HepG2 (cell line): ENCODE measurements around the gene PMIS2. TPM values are rescaled to one million over a fixed set of nuclear protein-coding genes. Genes with fewer than 3 reads are reported as not detected.

Source experiments
- ARNTL ChIP-seq: sonication (generic); formaldehyde crosslinking; IDR thresholded peaks from 2 replicates; pipeline ENCODE4 v1.4.0; 2020; ENCODE audit warnings: mild to moderate bottlenecking, missing genetic modification reagents
- KMT2B ChIP-seq: IDR thresholded peaks from 2 replicates; pipeline ENCODE4 v1.6.1; 2016; ENCODE audit warnings: missing genetic modification reagents, missing compliant biosample characterization
- PCBP2 ChIP-seq: fragments of 200-400 bp; formaldehyde crosslinking; optimal IDR thresholded peaks from 2 replicates; pipeline ENCODE3; 2018; ENCODE audit warnings: low read length, low read depth; ENCODE audit not compliant: poor library complexity, severe bottlenecking
- RELA ChIP-seq: sonication (generic); formaldehyde crosslinking; IDR thresholded peaks from 2 replicates; pipeline ENCODE4 v1.4.0; 2020; ENCODE audit warnings: missing genetic modification reagents
- ZMYM4 ChIP-seq: sonication (generic); formaldehyde crosslinking; IDR thresholded peaks from 2 replicates; pipeline ENCODE4 v1.8.1; 2023; ENCODE audit warnings: mild to moderate bottlenecking, missing genetic modification reagents
- ZNF878 ChIP-seq: sonication (generic); formaldehyde crosslinking; IDR thresholded peaks from 2 replicates; pipeline ENCODE4 v1.8.1; 2023; ENCODE audit warnings: mild to moderate bottlenecking, missing genetic modification reagents, moderate library complexity
- polyA plus RNA-seq, 8 experiments: library from polyadenylated mRNA; depleted of rRNA in 3 of 8; stranded (reverse) in 7 of 8; unstranded in 1 of 8; fragments of >200 nt; fragmentation: Illumina TruSeq in 4 of 8; extraction: Trizol in 4 of 8; gene quantifications; 2 replicates each; pipeline versions ENCODE4 v1.2.1 to v1.2.3, GENCODE V29; 2011 to 2016; ENCODE audit warnings: low read depth in 4 of 8, missing spikeins in 1 of 8, mixed read lengths in 1 of 8; ENCODE audit not compliant: insufficient read depth in 1 of 8
- total RNA-seq, 5 experiments: library from RNA; depleted of rRNA; stranded (reverse); fragments of >200 nt; fragmentation: Illumina TruSeq; extraction: Trizol; gene quantifications; 2 replicates each; pipeline ENCODE4 v1.2.3, GENCODE V29; 2016; ENCODE audit warnings: low read depth in 1 of 5
- TF ChIP-seq, protein P1 (sequence below): sonication (generic); formaldehyde crosslinking; IDR thresholded peaks from 2 replicates; pipeline ENCODE4 v1.4.0; 2020; ENCODE audit warnings: mild to moderate bottlenecking, missing genetic modification reagents
- TF ChIP-seq, protein P2 (sequence below): sonication (generic); formaldehyde crosslinking; IDR thresholded peaks from 2 replicates; pipeline ENCODE4 v1.8.0; 2022; ENCODE audit warnings: mild to moderate bottlenecking, missing genetic modification reagents; ENCODE audit not compliant: insufficient replicate concordance
- TF ChIP-seq, protein P3 (sequence below), 2 experiments: sonication (generic) in 1 of 2; formaldehyde crosslinking in 1 of 2; IDR thresholded peaks; 2 replicates each; pipeline versions ENCODE4 v1.5.1 to v1.6.1; 2011 to 2020; ENCODE audit warnings: borderline replicate concordance in 1 of 2, low read depth in 1 of 2, low read length in 1 of 2, mild to moderate bottlenecking in 1 of 2, missing genetic modification reagents in 1 of 2, moderate library complexity in 1 of 2
- TF ChIP-seq, protein P4 (sequence below): sonication (generic); formaldehyde crosslinking; IDR thresholded peaks from 2 replicates; pipeline ENCODE4 v1.5.0; 2020; ENCODE audit warnings: mild to moderate bottlenecking, missing genetic modification reagents, borderline replicate concordance

The PMIS2 gene
- total and polyA plus RNA-seq, 2 of the 13 experiments (the other 11 are each of a cell fraction or from before 2014, with no cell fraction given): not detected

DNA sequence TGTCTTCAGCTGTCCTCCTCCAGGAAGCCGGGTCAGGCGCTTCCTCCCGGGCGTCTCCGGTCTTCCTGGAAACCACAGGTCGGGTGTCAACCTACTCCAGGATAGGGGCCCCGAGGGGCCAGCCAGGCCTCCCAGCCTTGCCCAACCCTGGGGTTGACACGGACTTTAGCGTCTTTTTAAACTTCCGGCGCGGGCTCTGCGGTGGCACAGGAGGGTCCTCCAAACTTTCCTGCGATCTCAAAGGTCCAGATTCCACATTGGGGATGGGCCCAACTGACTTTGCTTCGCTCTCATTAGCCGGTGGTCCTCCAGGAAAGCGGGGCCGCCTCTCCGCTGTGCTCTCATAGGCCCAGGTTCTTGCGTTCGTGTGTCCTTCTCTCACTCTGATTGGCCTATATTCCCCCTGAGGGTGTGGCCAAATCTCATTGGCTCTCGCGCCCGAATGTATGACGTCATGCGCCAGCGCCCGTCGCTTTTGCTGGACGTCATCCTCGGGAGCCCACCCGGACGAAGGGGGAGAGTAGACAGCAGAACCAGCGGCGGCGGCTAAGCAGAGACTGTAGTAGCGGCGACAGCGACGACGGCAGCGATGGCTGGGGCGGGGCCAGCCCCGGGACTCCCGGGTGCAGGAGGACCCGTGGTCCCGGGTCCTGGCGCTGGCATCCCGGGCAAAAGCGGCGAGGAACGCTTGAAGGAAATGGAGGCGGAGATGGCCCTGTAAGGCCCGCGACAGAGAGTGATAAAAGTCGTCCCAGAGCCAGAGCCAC, 42.8 kb downstream of the PMIS2 start, which contains the start of gene RBM42 (continued):
- TF ChIP-seq, protein P1, sequence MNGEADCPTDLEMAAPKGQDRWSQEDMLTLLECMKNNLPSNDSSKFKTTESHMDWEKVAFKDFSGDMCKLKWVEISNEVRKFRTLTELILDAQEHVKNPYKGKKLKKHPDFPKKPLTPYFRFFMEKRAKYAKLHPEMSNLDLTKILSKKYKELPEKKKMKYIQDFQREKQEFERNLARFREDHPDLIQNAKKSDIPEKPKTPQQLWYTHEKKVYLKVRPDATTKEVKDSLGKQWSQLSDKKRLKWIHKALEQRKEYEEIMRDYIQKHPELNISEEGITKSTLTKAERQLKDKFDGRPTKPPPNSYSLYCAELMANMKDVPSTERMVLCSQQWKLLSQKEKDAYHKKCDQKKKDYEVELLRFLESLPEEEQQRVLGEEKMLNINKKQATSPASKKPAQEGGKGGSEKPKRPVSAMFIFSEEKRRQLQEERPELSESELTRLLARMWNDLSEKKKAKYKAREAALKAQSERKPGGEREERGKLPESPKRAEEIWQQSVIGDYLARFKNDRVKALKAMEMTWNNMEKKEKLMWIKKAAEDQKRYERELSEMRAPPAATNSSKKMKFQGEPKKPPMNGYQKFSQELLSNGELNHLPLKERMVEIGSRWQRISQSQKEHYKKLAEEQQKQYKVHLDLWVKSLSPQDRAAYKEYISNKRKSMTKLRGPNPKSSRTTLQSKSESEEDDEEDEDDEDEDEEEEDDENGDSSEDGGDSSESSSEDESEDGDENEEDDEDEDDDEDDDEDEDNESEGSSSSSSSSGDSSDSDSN (CRISPR knock-in tag): peak; percentile 24; the same call in 1 of the 2 replicates
- TF ChIP-seq ZNF878 (0 out of 2 replicates have a peak, but pooled peaks have one; percentile 48), KMT2B (CRISPR knock-in tag) (peak; percentile 93), PCBP2 (no peak), ZMYM4 (CRISPR knock-in tag) (peak; percentile 98), RELA (CRISPR knock-in tag) (no peak), ARNTL (CRISPR knock-in tag) (no peak)
- TF ChIP-seq, protein P2, sequence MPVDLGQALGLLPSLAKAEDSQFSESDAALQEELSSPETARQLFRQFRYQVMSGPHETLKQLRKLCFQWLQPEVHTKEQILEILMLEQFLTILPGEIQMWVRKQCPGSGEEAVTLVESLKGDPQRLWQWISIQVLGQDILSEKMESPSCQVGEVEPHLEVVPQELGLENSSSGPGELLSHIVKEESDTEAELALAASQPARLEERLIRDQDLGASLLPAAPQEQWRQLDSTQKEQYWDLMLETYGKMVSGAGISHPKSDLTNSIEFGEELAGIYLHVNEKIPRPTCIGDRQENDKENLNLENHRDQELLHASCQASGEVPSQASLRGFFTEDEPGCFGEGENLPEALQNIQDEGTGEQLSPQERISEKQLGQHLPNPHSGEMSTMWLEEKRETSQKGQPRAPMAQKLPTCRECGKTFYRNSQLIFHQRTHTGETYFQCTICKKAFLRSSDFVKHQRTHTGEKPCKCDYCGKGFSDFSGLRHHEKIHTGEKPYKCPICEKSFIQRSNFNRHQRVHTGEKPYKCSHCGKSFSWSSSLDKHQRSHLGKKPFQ (CRISPR knock-in tag): peak; percentile 49
- TF ChIP-seq, protein P3, sequence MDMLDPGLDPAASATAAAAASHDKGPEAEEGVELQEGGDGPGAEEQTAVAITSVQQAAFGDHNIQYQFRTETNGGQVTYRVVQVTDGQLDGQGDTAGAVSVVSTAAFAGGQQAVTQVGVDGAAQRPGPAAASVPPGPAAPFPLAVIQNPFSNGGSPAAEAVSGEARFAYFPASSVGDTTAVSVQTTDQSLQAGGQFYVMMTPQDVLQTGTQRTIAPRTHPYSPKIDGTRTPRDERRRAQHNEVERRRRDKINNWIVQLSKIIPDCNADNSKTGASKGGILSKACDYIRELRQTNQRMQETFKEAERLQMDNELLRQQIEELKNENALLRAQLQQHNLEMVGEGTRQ (IDR thresholded peaks at IDR 0.05; ENCODE audit: low read depth, low read length): 0 out of 2 replicates have a peak, but pooled peaks have one; percentile 1
- TF ChIP-seq, protein P3 (CRISPR knock-in tag; IDR thresholded peaks at IDR 0.05; ENCODE audit: borderline replicate concordance): no peak
- TF ChIP-seq, protein P4, sequence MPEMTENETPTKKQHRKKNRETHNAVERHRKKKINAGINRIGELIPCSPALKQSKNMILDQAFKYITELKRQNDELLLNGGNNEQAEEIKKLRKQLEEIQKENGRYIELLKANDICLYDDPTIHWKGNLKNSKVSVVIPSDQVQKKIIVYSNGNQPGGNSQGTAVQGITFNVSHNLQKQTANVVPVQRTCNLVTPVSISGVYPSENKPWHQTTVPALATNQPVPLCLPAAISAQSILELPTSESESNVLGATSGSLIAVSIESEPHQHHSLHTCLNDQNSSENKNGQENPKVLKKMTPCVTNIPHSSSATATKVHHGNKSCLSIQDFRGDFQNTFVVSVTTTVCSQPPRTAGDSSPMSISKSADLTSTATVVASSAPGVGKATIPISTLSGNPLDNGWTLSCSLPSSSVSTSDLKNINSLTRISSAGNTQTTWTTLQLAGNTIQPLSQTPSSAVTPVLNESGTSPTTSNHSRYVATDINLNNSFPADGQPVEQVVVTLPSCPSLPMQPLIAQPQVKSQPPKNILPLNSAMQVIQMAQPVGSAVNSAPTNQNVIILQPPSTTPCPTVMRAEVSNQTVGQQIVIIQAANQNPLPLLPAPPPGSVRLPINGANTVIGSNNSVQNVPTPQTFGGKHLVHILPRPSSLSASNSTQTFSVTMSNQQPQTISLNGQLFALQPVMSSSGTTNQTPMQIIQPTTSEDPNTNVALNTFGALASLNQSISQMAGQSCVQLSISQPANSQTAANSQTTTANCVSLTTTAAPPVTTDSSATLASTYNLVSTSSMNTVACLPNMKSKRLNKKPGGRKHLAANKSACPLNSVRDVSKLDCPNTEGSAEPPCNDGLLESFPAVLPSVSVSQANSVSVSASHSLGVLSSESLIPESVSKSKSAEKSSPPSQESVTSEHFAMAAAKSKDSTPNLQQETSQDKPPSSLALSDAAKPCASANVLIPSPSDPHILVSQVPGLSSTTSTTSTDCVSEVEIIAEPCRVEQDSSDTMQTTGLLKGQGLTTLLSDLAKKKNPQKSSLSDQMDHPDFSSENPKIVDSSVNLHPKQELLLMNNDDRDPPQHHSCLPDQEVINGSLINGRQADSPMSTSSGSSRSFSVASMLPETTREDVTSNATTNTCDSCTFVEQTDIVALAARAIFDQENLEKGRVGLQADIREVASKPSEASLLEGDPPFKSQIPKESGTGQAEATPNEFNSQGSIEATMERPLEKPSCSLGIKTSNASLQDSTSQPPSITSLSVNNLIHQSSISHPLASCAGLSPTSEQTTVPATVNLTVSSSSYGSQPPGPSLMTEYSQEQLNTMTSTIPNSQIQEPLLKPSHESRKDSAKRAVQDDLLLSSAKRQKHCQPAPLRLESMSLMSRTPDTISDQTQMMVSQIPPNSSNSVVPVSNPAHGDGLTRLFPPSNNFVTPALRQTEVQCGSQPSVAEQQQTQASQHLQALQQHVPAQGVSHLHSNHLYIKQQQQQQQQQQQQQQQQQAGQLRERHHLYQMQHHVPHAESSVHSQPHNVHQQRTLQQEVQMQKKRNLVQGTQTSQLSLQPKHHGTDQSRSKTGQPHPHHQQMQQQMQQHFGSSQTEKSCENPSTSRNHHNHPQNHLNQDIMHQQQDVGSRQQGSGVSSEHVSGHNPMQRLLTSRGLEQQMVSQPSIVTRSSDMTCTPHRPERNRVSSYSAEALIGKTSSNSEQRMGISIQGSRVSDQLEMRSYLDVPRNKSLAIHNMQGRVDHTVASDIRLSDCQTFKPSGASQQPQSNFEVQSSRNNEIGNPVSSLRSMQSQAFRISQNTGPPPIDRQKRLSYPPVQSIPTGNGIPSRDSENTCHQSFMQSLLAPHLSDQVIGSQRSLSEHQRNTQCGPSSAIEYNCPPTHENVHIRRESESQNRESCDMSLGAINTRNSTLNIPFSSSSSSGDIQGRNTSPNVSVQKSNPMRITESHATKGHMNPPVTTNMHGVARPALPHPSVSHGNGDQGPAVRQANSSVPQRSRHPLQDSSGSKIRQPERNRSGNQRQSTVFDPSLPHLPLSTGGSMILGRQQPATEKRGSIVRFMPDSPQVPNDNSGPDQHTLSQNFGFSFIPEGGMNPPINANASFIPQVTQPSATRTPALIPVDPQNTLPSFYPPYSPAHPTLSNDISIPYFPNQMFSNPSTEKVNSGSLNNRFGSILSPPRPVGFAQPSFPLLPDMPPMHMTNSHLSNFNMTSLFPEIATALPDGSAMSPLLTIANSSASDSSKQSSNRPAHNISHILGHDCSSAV (CRISPR knock-in tag): no peak
